ENCODE results near the gene SCUBE3.

DNA sequence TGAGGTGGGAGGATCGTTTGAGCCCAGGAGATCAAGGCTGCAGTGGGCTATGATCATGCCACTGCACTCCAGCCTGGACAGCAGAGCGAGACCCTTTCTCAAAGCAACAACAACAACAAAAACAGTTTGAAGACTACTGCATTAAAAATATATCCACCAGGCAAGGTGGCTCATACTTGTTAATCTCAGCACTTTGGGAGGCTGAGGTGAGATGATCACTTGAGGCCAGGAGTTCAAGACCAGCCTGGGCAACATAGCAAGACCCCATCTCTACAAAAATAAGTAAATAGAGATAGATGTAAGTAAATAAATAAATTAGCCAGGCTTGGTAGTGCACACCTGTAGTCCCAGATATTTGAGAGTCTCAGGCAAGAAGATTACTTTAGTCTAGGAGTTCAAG lies 58.2 kb downstream of the SCUBE3 start:
- TF ChIP-seq CTCF (IDR thresholded peaks at IDR 0.05) (no peak), POLR2A (IDR thresholded peaks at IDR 0.05) (no peak)
